Measurements from ENCODE around the gene ASF1A. TPM values are rescaled to one million over a fixed set of nuclear protein-coding genes. Genes with fewer than 3 reads are reported as not detected.

ASF1A gene
- total RNA-seq: 7.7 and 21.9 TPM in 2 replicates

DNA sequence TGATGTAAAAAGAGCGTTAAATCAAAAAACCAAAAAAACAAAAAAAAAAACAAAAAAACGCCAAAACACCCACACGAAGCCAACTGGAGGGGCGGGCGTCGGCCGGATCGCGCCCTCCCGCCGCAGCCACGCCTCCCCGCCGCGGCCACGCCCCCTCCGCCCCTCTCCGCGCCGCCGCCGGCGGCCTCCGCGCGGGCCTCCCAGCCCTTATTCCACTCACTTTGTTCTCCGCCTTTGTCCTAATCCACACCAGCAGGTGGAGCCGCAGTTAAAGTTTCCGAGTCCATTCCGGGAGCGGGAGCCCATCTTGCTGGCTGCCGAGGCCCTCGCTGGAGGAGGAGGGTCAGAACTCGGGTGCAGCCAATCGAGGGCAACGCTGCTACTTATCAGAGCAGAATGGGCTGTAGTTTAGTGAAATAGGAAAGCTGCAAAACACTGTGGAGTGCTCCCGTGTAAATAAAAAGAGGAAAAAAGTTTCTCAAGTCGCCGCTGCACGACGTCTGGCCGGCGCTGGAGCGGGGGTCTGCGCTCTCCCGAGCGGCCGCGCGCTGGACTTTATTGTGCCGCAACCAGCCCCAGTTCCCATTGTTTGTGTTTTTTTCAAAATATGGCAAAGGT is at the start of gene ASF1A:
Gene ASF1A, plus strand, starts transcription at position 346 of the 618 bp plus-strand sequence. Its CDS starts 262 bp downstream, at position 608.

GRCh38 chr6:118934461-118935330 is 40.7 kb downstream of the ASF1A start, which contains the start of gene MCM9:
Gene MCM9, minus strand, starts transcription at chr6:118935159. Its CDS starts 3,436 bp downstream, at chr6:118931723.

Other genes starting within 250 kb of the ASF1A start
- 9.2 and 17.3 TPM in 2 replicates for gene CEP85L, start 242.6 kb upstream of the ASF1A start, total RNA-seq
- gene MCM9, start 41.0 kb downstream of the ASF1A start, total RNA-seq: 11.6 and 15.2 TPM in 2 replicates
- gene FAM184A, start 184.5 kb downstream of the ASF1A start, total RNA-seq: under 0.01 and 0.14 TPM in 2 replicates

Data from placental pericyte (primary cell).